Urothelium cell line (cell line): ENCODE data around the gene FGFR3.
A peak's percentile ranks its signal among the peaks of the same experiment; 100 is the strongest.

Experiments
- DNase-seq: peaks from one replicate; pipeline ENCODE4 v3.0.0; 2011; ENCODE audit warnings: low spot score, mixed read lengths
- FAIRE-seq: peaks from 2 replicates; lab custom pipeline; 2011; peaks lifted over from hg19 to GRCh38; lab: Jason Lieb, UNC

The FGFR3 gene

DNA sequence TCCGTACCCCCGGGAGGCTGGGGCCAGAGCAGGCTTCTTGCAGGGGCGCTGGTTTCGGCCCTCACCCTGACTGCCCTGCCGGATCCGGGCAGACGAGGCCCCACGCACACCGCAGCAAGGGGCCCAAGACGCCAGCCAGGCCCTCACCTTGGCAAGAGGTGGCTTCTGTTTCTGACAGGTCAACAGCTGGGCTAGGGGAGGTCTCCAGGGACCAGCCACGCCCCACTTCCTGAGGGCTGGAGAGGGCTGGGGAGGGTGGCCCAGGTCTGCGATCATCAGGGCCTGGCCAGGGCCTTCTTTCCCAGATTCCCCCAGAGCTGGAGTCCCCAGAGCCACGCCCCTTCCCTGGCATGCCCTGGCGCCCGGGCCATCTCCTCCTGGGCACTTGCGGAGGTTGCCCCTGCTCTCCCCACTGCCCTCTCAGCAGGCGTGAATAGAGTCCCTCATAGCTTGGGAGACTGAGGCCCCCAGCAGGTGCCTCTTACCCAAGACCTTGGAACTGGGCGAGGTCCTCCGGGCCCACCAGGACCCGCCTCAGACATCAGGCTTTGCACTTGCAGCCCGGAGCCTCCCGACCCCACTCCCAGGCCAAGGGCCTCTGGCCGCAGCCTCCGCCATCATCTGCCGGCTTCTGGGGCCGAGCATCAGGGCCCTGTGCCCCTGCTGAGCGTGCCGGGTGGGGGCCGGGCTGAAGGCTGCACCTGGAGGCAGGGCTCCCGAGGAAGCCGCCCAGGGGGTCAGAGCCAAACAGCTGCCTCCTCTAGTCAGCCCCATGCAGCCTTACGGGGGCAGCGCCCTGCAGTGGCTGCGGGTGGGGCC is 6.3 kb upstream of the FGFR3 start:
- DNase-seq (no peak), FAIRE-seq (no peak)

DNA sequence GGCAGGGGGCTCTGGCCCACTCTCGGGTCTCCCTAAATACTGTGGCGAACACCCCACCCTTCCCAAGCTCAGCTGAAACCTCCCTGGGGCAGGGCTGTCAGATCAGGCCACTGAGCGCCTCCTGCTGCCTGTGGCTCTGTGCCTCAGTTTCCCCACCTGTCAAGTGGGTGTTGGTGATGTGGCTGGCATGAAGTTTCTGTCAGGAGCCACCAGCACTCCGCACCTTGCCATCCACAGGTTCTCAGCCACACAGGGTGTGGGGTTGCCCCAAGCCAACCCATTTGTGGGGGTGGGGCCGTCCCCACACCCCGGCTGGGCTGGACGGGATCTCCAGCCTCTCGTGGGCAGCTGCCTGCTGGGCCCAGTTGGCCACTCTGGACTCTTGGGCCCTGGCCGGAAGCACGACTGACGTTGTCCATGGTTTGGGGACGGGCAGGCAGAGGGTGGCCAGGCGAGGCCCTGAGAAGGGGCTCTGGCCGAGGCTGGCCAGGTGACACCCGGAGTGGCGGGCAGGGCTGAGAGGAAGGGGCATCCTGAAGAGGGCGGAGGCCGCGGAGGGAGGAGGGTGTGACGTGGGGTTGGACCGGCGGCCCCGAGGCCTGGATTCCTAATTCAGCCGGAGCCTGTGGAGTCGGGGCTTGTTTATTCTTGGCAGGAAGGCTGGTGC is 5.5 kb upstream of the FGFR3 start:
- no peak for DNase-seq
- FAIRE-seq = no peak

DNA sequence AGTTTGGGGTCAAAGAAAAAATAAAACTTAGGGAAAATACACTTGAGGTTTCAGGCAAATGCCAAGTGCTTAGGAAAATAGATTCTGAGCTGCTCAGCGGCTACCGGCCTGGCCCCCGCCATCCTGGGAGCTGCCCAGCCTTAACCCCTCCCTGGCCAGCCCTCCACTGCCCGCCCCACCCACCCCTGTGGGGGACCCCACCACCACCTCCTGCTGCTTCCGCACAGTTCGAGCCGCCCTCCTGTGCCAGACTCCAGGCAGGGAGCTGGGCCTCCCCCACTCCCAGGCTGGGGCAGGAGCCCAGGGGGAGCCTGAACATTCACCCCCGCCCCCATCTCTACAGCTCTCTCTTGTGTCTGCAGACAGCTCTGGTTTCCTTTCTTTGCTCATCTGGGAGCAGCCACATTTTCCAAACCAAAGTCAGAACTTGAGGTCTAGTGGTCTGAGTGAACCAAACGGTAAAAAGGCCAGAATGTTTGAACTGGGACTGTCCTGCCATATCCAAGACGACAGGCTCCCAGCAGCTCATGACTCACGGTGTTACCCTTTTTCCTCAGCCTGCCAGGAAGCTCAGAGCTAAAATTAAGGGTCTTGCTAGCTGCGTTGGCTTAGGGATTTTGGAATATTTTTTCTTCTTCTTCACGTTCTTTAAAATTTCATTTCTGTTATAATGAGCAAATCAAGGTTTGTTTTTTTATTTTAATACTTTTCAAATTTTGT is 4.7 kb upstream of the FGFR3 start:
- FAIRE-seq (no peak), DNase-seq (no peak)

DNA sequence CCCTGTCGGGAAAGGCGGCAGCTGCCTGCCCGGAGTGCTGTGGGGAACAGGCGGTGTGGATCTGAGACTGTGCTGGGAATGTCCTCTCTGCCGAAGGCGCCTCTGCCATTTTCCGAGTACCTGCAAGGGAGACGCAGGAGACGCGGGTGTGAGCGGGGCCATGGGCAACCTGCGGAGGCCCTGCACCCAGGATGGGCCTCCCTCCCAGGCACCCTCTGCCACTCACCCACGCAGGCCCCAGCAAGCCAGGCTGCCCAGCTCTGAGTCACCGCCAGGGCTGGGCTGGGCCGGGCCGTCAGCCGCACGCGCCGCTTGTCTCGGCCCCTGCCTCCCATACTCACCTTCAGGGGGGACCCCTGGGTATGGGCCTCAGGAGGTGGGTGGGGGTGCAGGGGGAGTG is 3.5 kb upstream of the FGFR3 start:
- DNase-seq (no peak), FAIRE-seq (no peak)

DNA sequence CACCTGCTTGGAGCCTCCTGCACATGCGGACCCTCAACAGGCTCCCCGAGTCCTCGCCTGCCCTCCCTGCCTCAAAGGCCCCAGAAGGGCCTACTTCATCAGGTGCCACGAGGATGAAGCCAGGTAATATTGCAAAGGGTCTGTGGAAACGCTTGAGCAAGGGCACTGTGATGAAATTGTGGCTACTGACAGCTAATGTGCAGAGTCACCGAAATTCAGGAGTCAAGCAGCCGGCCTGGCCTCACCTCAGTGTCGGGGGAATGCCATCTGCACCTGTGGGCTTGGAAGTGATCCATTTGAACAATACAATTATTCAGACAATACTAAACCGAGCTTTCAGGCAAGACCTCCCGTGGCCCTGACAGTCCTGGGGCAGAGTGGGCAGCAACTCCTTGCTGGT is 3.1 kb upstream of the FGFR3 start:
- DNase-seq (no peak), FAIRE-seq (no peak)

DNA sequence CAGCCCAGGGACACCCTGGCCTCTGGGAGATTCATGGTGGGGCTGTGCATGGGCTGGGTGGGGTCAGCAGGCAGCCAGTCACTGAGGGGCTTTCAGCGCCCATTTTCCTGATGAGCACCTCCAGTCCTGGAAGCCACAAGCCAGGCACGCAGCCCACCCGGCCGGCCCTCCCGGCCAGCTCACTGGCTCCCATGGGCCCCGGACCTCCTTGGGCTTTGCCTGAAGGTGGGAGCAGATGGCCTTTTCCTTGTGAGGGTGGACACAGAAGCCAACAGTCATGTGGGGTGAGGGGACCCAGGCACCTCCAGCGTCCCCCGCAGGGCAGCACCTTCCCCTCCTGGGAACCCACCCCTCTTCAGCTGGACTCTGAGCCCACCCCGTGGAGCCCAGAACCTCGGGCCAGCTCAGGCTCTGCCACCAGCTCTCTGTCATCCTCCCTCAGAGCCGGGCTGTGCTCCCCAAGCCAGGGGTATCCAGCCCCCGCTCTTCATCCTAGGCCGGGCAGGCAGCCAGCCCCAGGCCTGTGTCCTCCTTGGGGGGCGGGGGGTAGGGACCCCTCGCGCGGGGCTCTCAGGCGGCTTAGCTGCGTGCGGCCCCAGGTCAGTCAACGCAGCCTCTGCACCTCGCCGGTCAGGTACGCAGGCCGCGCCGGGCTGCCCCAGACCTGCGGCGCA is 798 bp upstream of the FGFR3 start:
- FAIRE-seq = no peak
- no peak for DNase-seq

DNA sequence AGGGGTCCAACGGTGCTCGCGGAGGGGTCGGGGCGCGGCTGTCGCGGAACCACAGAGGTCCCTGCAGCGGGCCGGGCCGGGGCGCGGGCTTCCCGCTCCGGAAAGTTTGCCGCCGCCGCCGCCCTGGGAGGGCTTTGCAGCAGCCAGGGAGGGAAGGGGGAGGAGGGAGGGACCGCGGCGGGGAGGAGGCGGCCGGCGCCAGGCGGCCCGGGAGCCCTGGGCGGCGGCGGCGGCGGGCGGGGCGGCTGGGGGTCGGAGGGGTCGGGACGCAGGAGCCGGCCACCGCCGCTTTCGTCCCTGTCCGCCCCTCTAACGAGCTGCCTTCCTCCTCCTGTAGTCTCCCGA is 375 bp downstream of the FGFR3 start:
- DNase-seq = peak; percentile 57
- no peak for FAIRE-seq

DNA sequence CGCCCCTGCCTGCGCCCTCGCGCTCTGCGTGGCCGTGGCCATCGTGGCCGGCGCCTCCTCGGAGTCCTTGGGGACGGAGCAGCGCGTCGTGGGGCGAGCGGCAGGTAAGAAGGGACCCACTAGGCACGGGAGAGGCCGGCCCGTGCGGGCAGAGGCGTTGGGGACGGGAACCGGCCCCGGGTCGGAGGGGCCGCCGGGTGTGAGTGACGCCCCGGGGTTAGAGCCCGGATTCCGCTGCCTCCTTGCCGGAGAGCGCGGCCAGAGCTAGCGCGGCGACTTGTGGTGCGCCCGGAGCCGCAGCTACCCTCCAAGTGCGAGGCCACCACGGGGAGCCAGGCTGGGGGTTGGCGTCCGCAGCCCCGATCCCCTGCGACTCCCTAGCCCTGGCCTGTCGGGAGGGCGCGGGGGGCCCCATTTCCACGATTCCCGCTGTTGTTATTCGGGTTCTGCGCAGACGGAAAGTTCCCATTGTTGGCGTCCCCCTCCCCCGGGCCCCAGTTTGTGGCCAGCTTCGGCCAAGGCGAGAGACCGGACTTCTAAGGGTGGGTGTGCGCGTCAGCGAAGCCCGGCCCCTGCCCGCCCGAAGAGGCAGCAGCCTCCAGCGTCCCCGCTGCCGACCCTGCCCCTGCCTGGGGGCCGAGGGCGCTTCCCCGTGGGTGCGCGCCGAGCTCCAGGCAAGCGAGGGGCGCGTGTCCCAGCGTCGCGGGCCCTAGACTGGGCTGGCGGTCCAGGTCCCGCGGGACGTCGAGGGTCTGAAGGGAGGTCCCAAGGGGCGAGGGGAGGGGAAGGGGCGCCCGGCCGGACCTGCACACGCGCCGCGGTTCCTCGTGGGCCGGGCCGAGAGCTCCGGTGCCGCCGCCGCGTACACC is 1.1 kb downstream of the FGFR3 start:
- DNase-seq (peak; percentile 27), FAIRE-seq (no peak)

DNA sequence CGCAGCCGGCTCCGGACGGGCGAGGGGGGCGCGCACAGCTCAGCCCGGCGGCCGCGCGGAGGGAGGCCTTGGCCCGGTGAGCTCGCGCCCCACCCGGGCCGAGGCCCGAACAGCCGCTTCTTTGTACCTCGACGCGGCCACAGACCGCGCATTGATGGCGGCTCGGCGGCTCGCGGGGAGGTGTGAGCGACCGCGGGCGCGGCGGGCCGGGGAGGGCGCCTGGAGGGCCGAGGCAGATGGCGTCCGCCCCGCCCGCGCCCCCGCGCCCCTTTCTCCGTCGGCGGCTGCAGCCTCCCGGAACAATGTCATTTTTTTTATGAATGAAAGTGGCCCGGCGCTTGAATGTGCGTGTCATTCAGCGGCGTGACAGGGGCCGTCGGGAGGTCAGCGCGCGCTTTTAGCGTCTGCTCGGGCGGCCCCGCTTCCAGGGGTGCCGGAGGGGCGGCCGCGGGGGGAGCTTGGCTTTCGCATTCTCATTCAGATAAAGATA is 1.8 kb downstream of the FGFR3 start:
- DNase-seq = peak; percentile 21

DNA sequence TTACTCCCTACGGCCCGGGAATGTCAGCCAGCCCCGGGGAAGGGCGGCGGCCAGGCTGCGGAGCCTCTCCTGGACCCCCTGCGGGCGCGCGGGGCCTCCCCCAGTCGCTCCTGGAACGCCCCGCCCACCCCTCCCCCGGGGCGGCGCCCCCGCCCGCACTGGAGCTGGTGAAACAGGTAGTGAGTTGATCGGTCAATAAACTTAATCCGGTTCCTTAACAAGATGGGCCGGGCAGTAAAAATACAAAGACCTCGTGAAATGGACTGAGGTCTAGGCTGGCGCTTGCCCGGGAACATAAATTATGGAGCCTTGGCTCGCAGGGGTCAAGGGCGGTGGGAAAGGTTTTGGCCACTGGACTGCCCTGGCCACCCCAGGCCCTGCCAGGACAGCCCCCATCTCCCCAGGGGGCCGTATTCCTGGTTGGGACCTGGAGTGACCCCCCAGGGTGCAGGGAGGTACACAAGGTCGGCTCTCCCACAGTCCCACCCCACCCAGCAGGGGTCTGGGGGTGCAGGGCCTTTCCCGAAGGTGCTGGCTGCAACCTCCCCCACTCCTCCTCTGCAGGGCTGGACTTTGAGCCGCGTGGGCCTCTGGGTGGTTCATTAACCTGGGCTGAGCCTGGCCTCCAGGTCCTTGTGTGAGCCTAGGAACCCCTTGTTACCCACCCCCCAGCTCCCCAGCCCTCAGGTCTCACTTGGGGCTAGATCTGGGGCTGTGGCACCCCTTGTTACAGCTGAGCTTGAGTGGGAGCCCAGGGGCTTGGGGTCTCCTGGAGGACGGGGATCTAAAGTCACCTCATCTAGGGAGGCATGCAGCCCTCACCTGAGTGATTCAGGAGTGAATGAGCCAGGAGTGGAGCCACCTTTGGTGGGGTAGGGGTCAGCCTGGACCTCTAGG is 2.5 kb downstream of the FGFR3 start:
- DNase-seq (no peak), FAIRE-seq (no peak)

More for the DNA sequence above, 1.8 kb downstream of the FGFR3 start:
- FAIRE-seq = no peak

DNA sequence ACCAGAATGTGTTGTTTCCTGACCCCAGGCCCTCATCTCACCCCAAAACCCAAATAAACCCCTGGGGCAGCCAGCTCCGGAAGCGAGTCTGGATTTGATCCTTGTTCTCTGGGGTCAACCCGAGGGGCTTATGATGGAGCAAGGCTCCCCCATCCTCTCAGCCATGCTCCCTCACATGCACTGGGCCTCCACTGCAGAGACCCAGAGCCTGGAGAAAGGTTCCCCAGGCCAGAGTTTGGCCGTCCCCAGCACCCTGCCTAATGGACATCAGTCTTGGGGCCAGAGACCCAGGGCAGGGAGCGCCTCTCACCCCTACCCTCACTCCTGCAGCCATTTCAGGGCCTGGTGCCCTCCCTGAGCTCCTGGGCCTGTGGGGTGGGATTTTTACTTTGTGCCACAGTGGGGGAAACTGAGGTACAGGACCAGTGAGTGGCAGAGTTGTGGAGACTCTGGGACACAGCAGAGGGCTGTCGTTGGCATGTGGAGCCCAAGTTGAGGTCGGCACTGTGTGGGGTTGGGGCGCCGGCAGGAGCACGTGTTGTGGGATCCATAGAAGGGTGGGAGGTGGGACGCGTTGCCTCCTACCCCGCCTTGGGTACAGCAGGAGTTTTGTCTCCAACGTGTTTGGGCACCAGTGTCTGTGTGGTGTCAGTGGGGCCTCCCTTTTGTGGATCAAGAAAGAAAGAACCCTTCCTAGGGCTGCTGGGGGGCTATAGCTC is 3.6 kb downstream of the FGFR3 start:
- FAIRE-seq (no peak), DNase-seq (no peak)

DNA sequence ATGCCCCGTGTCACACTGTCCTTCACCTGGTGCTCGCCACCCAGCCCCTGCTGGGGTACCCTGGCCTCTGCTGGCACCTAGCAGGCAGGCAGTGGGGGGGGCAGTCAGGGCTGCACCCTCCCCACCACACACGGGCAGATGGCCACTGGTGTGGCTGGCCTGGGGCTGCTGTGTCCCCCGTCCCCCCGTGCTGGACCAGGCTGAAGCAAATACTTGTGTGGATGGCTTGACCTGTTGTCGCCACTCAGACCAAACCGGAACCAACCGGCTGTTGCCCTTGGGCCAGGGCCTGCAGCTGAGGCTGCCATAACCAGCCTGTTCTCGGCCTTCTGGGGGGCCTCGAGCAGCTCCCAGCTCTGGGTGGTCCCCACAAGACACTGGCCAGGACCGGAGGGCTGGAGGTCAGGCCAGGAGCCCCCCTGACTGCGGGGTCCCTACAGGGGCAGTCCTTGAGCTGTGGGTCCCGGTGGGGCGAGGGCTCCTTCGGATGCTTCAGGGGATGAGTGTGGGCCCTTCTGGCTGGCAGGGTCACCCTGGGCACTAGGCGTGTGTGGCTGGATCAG is 4.3 kb downstream of the FGFR3 start:
- FAIRE-seq (no peak), DNase-seq (no peak)

DNA sequence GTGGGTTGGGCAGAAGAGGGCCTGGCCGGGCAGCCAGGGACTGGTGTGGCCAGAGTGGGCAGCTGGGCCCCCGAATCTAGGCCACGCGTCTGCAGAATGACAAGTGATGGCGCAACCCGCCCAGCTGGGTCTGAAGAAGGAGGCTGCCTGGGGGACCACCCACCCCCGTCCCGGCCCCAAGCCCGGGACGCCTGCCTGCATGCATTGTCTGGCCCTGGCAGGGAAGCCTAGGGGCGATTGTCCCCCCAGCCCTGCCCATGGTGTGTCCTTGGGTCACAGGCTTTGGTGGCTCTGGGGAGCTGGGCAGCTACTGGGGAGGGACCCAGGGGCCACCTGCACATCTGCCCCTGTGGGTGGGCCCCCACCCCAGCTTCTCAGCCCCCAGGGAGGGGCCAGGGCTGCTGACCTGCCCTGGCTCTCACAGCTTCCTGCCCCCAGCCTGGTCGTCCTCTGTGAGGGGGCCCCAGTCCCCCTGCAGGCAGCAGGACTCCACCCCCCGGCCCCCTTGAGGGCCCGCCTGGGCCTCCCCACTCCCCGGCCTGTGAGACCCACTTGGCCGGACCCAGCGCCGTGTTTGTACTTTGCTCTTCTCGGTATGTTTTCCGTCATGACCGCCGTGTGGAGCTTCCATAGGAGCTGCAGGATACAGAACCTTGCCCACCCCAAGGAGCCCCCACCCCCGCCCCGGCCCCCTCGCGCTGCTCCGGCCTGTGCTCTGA is 4.9 kb downstream of the FGFR3 start:
- DNase-seq = no peak
- FAIRE-seq = no peak

DNA sequence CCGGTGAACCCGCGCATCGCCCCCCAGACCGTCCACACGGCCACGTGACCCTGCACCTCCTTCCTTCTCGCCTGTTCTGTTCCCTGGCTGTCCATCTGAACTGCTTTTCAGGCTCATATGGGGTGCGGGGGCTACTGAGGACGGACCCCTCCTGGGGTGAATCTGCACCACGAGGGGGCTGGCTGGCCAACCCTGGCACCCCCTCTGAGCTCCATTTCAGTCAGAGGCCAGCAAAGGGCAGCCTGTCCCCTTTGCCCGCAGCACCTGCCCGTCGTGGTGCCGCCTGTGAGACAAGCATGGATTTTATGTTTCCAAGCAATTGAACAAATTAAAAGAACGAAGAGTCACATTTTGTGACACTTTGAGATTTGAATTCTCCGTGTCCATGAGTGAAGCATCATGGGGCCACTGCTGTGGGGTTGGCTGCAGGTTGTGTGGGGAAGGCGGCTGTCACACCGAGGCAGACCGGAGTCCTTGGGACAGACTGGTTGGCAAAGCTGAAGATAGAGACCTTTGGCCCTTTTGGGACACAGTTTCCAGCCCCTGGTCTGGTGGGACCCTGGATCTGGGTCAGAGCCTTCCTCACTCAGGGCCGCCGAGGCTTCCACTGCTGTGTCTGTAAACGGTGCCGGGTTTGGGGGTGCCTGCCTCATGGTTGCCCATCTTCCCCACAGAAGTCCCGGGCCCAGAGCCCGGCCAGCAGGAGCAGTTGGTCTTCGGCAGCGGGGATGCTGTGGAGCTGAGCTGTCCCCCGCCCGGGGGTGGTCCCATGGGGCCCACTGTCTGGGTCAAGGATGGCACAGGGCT is 5.7 kb downstream of the FGFR3 start:
- FAIRE-seq = no peak

DNA sequence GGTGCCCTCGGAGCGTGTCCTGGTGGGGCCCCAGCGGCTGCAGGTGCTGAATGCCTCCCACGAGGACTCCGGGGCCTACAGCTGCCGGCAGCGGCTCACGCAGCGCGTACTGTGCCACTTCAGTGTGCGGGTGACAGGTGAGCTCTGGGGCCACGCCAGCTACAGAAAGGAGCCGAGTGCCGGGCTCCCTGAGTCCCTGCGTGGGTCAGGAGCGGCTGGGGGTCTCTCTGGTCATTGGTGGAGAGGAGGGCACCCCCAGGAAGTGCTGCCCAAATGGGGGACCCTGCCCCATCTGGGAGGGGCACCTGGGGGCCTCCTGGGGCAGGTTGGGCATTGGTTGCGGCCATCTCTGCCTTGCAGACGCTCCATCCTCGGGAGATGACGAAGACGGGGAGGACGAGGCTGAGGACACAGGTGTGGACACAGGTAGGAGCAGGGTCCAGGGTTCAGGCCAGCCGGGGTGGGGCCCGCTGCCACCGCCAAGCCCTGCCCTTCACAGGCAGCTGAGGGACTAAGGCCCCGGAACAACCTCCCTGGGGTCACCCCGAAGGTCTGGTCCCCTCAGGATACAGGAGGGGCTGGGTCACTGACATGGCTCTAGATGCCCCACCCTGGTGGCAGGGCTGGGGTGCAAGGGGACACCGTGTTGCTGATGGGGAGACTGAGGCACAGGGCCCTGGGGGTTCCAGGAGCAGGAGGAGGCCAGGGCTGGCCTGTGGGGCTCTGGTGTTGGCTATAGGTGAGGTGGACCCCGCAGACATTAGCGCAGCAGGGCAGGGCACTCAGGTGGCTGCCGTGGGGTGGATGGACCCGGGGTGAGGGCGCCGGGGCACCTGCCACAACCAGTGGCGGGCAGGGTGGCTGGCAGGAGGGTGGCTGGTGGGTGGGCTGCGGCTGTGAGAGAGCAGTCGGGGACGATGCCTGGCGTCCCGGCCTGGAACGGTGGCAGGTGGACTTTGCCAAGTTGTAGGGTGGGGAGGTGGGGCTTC is 6.6 kb downstream of the FGFR3 start:
- DNase-seq (no peak), FAIRE-seq (no peak)

More for the DNA sequence above, 5.7 kb downstream of the FGFR3 start:
- DNase-seq = no peak

DNA sequence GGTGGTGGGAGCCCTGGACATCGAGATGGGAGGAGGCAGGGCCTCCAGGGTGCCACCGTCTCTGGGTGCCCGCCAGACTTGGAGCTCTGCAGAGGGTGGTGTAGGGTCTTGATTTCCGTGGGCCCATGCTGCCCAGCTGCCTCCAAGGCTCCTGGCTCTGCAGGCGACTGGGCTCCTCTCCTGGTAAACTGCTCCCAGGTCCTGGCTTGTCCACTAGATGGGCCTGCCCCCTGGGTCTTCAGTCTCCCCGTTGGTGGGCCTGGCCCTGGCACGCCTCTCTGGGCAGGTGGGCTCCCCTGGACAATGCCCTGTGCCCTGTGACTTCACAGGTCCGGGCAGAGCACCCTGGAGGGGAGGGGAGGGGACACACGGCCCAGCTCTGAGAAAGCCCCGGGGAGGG is 7.7 kb downstream of the FGFR3 start:
- no peak for FAIRE-seq
- no peak for DNase-seq
